Stimulated activated CD8-positive, alpha-beta memory T cell treated with anti-CD3 and anti-CD28 coated beads, Interleukin-7, amount 100 ng/mL, for 24 hours (primary cell): ENCODE measurements around the gene CD59.
"Not testable (repeated sequence)": the region's sequence is repeated elsewhere in the genome, so short reads cannot be mapped to it uniquely, and the experiment has no call there.

ENCODE experiments used
- DNase-seq: peaks from one replicate; pipeline ENCODE4 v3.0.0-alpha.2; 2020; ENCODE audit warnings: low read depth

Gene CD59

GRCh38 chr11:33742249-33742851 is 6.1 kb upstream of the CD59 start:
- no peak for DNase-seq

DNA sequence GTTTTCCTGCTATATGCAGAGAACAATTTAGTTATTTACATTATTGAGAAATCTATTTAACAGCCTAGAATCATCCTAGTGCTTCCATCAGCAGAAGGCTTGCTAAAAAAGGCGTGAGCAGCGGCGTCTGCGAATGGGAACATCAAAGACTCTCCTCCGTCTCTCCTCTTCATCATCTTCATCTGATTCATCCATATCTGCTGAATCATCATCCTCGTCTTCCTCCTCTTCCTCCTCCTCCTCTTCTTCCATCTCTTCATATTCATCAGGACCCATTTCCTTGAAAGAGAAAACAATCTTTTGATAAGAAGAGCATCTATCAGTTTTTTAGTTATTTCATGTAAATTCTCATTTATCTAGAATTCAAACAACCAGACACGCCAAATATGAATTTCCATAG is 5.6 kb upstream of the CD59 start:
- DNase-seq = no peak

GRCh38 chr11:33737362-33737821 is 1.2 kb upstream of the CD59 start:
- DNase-seq = no peak

GRCh38 chr11:33735271-33736147 is 714 bp downstream of the CD59 start:
- no peak for DNase-seq

DNA sequence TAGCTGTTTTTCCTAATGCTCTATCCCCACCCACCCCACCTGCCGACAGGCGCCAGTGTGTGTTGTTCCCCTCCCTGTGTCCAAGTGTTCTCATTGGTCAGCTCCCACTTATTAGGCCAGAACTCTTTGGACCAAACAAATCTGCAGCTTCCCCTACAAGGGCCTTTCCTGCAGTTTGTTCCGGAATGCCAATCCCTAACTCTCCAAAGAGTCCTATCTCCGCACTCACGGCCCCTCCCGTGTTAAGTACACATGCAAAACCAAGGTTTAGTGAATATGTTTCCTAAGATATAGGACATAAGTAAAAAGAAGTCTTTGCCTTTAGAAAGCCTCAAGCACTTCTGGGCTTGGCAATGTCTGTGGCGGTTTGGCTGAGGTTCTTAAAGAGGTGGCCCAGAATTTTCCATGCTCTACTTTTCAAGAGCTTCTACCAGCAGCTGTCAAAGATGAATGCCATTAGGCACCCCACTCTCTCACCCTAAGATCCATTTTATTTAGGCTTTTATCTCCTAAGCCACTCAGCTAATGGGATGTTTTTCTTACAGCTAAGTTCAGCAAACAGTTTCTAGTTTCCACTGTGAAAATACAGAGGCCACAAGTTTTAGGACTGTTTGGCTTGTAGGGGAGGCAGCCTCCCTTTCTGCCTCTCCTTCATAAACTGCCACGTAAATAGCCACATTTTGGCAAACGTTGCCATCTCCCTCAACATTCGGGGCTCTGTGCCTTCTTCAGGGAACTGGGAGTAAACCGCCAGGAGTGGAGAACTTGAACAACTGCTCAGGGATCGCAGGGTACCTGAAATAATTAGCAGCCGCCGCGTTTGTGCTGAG is 1.6 kb downstream of the CD59 start:
- no peak for DNase-seq

DNA sequence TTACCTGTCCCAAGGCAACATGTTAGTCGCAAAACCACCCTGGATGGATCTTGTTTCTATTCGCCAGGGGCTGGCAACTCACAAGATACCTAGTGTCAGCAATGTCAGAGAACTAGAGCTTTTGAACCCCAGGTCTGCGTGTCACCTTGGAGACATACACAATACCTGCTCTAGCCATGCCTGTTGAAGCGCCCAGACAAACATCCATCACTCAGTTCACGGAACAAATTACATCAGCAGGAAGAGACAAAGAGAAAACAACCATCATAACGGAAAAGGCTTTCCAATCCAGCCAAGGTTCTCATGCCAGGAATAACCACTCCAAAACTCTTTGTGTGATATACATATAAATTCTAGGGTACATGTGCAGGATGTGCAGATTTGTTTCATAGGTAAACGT is 2.2 kb downstream of the CD59 start:
- DNase-seq = no peak

- DNase-seq = no peak
Measured at GRCh38 chr11:33731723-33732531, 4.3 kb downstream of the CD59 start.

- no peak for DNase-seq
Measured at GRCh38 chr11:33730716-33731115, 5.5 kb downstream of the CD59 start.

DNA sequence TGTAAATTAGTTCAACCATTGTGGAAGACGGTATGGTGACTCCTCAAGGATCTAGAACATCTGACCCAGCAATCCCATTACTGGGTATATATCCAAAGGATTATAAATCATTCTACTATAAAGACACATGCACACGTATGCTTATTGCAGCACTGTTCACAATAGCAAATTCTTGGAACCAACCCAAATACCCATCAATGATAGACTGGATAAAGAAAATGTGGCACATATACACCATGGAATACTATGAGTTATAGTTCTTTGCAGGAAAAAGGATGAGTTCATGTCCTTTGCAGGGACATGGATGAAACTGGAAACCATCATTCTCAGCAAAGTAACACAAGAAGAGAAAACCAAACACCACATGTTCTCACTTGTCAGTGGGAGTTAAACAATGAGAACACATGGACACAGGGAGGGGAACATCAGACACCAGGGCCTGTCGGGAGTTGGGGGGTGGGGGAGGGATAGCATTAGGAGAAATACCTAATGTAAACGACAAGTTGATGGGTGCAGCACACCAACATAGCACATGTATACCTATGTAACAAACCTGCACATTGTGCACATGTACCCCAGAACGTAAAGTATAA is 7.1 kb downstream of the CD59 start:
- DNase-seq = not testable (repeated sequence)

DNA sequence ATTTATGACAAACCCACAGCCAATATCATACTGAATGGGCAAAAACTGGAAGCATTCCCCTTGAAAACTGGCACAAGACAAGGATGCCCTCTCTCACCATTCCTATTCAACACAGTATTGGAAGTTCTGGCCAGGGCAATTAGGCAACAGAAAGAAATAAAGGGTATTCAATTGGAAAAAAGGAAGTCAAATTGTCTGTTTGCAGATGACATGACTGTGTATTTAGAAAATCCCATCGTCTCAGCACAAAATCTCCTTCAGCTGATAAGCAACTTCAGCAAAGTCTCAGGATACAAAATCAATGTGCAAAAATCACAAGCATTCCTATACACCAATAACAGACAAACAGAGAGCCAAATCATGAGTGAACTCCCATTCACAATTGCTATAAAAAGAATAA is 8.7 kb downstream of the CD59 start:
- not testable (repeated sequence) for DNase-seq

DNA sequence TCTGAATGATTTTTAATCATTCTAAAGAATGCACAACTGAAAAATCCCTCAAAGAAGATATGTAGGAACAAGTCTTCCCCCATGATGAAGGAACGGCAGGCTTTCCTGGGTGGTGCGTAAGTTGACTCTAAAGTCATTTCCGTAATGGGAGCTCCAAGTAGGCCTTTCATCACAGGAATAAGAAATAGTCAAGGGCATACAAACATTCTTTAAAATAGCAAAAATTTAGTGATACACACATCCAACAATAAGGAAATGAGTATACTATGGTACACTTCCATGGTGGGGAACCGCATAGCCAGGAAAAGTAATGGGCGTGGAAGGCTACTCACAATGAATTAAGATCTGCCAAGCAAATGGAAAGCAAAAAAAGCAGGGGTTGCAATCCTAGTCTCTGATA is 10.7 kb downstream of the CD59 start:
- DNase-seq = no peak

DNA sequence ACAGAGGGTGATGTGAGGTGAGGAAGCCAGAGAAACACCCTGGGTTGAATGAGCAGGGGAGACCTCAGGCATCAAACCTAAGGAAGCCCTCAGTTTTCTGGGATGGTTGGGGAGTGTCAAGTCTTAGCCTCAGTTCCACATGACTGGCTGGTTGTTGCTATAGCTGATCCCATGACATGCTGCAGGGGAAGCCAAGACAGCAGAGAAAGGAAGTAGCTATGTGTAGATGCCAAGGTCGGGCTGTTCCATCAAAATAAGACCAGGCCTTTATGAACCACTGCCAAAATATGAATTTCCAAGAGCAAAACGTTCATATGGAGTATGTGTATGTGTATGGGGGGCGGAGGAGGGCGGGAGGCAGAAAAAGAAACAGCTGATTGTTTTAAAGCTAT is 11.6 kb downstream of the CD59 start:
- no peak for DNase-seq

- no peak for DNase-seq
Measured at GRCh38 chr11:33723238-33723881, 12.9 kb downstream of the CD59 start.

- no peak for DNase-seq
Measured at GRCh38 chr11:33722590-33723234, 13.5 kb downstream of the CD59 start.

DNA sequence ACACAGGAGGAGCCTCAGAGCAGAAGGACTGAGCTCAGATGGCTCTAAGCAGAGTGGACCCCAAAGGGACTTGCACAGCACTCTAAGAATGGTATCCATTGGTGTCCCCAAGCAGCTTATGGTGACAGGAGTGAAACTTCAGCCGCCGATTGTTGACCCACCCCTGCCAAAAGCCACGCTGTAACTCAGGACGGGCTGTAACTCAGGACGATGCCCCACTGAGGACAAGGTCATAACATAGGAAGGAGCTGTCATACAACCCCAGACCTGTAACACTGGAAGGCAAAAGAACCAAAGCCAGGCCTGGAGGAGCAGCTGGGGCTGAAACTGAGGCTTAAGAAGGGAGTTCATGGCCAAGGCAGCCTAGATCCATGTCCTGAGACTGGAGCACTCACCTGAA is 14.2 kb downstream of the CD59 start:
- DNase-seq = no peak

DNA sequence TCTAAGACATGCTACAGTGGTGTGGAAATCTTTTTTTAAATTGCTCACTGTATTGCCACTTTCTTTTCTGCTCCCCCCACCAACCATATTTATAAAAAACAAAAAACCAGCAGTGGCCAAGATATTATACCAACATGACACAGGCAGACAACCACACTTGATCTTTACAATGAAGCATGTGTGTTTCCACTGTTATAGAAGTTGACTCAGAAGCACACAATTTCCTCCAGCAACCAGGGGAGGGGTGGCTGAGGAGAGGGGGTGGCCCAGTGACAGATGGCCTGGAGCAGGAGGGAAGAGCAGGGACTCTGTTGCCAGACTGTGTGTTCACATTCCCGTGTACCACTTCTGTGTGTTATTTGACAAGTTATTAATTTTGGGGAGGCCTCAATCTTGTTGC is 14.8 kb downstream of the CD59 start:
- DNase-seq = no peak

- no peak for DNase-seq
Measured at GRCh38 chr11:33719587-33719986, 16.6 kb downstream of the CD59 start.

DNA sequence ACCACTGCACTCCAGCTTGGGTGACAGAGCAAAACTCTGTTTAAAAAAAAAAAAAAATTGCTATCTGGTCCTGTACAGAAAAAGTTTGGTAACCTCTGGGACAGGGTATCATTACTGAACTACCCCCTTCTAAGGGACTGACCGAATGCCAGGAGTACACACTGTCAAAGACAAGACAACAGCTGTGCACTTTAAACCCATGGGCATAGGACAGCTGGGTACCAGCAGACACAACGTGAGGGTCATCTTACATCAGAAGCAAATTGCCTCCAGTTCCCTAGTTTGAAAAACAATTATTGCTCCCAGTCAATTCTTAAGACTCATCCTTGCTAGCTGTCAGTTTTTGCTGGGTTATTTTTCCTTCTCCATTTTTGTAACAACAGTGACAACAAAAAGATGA is 17.8 kb downstream of the CD59 start:
- DNase-seq = no peak

DNA sequence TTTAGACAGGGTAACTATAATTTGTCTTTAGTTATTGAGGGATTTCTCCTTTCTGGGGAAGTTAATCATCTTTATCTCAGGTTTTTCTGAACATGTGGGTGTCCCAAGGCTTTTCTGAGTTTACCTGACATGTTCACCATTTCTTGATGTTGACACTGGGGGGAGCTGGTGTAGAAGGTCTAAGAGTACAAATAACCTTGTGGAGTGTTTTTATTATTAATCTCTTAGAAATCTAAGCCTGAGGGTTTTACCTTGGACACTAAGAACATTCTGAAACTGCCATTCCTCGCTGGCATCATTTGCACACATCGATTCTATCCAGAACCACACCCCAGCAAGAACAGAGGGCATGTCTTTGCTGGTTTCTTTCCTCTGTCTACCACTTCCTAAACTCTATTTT is 20.0 kb downstream of the CD59 start:
- no peak for DNase-seq

- no peak for DNase-seq
Measured at GRCh38 chr11:33713856-33714398, 22.3 kb downstream of the CD59 start.
